Right kidney (tissue), 1 donor: Measurements from ENCODE around the gene ZNF91.
"Not testable (repeated sequence)": the region's sequence is repeated elsewhere in the genome, so short reads cannot be mapped to it uniquely, and the experiment has no call there.

Source experiments
- DNase-seq: peaks from one replicate; pipeline ENCODE4 v3.0.0-alpha.2; 2016

The ZNF91 gene

DNA sequence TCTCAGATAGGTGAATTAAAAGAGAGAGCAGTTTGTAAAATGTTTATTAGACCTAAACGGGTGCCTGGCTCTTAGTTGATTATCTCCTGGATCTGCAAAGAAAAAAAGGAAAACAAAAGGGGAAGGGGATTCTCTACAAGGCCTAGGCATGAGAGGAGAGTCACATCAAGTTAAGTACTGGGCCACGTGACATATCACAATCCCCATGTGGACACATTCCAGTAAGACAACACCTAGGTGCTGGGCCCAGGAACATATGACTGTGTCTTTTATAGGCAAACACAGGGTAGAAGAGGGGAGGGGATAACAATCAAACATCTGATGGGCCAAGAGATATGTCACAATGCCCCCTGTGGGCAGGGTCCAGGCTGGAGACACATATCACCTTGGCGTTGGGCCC is 4.2 kb upstream of the ZNF91 start:
- no peak for DNase-seq

DNA sequence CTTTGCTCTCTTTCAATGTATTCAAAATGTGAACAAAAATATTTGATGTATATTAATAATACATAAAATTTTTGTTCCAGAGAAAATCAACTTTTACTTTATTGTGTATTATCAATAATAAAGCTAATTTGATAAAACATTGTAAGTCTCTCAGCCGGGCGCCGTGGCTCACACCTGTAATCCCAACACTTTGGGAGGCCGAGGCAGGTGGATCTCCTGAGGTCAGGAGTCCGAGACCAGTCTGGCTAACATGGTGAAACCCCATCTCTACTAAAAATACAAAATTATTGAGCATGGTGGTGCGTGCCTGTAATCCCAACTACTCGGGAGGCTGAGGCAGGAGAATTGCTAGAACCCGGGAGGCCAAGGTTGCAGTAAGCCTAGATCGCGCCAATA is 449 bp upstream of the ZNF91 start:
- DNase-seq, result not testable (repeated sequence)

DNA sequence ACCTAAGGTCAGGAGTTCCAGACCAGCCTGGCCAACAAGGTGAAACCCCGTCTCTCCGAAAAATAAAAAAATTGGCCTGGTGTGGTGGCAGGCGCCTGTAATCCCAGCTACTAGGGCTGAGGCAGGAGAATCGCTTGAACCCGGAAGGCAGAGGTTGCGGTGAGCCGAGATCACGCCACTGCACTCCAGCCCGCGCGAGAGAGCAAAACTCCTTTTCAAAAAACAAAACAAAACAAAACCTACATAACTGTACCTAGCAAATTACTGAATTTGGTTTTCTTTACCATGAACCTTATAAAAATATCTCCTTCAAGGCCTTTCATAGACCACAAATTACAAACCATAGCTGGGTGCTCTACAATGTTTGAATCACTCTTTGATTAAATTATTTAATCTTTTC is 760 bp downstream of the ZNF91 start:
- DNase-seq, result no peak

DNA sequence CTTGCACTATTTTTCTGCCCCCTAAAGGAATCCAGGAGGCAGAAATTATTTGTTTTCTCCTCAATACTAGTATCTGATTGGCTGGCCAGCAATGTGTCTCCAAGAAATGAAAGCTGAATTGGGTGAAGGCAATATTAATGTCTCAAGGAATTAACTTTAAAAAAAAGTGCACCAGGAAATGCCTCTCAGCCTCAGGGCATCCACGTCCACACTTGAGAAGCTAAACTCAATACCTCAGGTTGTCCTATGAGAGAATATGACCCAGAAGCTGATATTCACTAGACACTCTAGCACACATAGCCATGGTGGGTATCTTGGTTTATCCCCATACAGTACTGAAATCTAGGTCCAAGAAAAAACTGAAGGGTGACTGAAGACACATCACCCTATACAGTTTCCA is 2.1 kb downstream of the ZNF91 start:
- DNase-seq, result no peak

GRCh38 chr19:23391236-23391635 is 4.0 kb downstream of the ZNF91 start:
- DNase-seq, result no peak

GRCh38 chr19:23385404-23385803 is 9.9 kb downstream of the ZNF91 start:
- DNase-seq, result no peak

GRCh38 chr19:23384858-23385257 is 10.4 kb downstream of the ZNF91 start:
- no peak for DNase-seq

DNA sequence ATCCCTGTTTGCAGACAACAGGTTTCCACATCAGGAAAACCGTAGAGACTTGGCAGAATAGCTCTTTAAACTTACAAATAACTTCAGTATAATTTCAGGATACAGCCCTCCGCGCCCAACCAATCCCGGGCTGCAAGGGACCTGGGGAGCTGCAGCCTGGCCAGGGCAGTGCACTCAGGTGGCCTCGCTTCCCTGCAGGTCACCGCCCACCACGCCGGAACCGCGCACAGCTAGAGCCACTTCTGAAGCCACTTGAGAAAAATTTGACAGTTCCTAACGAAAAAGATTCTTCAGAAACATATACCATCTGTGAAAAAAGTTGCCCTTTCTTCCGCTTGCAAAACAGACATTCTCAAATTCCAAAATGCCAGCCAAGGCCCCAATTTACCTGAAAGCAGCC is 11.1 kb downstream of the ZNF91 start:
- DNase-seq, result no peak

DNA sequence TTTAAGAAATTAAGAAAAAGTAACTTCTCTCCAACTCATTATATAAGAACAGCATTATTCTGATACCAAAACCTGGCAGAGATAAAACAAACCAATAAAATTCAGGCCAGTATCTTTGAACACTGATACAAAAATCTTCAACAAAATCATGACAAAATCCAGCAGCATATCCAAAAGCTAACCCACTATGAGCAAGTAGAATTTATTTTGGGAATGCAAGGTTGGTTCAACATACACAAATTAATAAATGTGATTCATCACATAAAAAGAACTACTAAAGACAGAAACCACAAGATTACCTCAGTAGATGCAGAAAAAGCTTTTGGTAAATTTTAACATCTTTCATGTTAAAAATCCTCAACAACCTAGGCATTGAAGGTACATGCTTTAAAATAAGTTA is 12.3 kb downstream of the ZNF91 start:
- DNase-seq, result no peak

GRCh38 chr19:23381114-23381513 is 14.2 kb downstream of the ZNF91 start:
- no peak for DNase-seq

DNA sequence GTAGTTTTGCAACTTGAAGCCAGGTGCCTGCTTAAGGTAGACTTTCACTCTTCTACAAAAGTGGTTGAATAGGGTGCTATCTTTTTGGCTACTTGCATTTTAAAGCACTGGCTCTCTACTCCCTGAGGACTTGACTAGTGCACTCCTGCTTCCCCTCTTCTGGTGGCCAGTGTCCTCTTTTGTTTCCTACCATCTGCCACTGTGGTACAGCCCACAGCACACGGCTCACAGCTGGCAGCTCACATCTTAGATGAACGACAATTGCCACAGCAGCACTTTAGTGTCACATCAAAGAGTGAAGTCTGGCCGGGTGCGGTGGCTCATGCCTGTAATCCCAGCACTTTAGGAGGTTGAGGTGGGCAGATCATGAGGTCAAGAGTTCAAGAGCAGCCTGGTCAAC is 15.6 kb downstream of the ZNF91 start:
- not testable (repeated sequence) for DNase-seq

DNA sequence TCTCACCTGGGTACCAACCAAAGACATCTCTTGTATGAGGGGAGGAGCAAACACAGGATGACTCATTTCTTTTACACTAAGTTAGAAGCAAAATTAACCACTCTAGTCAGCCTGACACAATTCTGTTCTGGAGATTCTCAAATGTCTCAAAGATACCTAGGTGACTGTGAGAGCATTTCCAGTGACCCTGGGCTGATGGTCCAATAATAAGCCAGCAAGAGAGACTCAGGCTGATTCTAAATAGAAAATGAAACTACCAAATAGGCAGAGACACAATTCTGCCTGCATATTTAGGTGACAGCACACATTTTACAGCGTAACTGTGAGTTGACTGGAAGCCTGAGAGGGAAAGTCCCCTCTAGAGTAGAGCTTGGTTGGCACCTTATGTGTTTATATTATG is 16.3 kb downstream of the ZNF91 start:
- DNase-seq, result no peak

- no peak for DNase-seq
Measured at GRCh38 chr19:23377276-23377675, 18.0 kb downstream of the ZNF91 start.

DNA sequence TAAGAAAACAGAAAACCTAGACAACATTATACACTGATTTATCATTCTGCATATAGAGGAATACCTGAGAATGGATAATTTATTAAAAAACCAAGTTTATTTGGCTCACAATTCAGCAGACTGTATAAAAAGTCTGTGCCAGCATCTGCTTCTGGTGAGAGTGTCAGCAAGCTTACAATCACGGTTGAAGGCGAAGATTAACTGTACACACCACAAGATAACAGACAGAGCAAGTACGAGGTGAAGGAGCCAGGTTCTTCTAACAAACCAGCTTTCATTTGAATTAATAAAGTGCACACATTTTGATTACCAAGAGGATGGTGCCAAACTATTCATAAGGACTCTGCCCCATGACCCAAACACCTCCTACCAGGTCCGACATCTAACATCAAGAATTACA is 28.8 kb downstream of the ZNF91 start:
- no peak for DNase-seq

GRCh38 chr19:23366031-23366430 is 29.2 kb downstream of the ZNF91 start:
- not testable (repeated sequence) for DNase-seq

DNA sequence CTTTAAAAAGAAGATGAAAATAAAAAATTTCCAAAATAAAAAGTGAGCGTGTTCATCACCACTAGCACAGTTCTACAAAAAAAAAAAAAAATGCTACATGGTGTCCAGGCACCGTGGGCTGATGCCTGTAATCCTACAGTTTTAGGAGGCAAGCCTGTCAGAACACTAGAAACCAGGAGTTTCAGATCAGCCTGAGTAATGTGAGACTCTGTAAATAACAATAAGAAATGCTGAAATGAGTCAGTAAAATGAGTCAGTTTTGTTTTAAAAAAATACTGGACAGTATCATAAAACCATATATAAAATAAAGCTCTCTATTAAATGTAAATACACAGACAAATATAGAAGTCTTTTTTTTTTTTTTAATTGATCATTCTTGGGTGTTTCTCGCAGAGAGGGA is 30.0 kb downstream of the ZNF91 start:
- no peak for DNase-seq

DNA sequence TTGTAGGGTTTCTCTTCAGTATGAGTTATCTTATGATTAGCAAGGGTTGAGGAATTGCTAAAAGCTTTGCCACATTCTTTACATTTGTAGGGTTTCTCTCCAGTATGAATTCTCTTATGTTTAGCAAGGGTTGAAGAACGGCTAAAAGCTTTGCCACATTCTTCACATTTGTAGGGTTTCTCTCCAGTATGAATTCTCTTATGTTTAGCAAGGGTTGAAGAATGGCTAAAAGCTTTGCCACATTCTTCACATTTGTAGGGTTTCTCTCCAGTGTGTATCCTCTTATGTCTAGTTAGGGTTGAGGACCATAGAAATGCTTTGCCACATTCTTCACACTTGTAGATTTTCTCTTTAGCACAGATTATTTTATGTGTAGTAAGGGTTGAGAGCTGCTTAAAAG is 33.4 kb downstream of the ZNF91 start:
- not testable (repeated sequence) for DNase-seq

GRCh38 chr19:23351806-23352205 is 43.5 kb downstream of the ZNF91 start:
- DNase-seq, result no peak

GRCh38 chr19:23346696-23347095 is 48.6 kb downstream of the ZNF91 start:
- DNase-seq, result no peak

- DNase-seq, result no peak
Measured at GRCh38 chr19:23345838-23346237, 49.4 kb downstream of the ZNF91 start.

DNA sequence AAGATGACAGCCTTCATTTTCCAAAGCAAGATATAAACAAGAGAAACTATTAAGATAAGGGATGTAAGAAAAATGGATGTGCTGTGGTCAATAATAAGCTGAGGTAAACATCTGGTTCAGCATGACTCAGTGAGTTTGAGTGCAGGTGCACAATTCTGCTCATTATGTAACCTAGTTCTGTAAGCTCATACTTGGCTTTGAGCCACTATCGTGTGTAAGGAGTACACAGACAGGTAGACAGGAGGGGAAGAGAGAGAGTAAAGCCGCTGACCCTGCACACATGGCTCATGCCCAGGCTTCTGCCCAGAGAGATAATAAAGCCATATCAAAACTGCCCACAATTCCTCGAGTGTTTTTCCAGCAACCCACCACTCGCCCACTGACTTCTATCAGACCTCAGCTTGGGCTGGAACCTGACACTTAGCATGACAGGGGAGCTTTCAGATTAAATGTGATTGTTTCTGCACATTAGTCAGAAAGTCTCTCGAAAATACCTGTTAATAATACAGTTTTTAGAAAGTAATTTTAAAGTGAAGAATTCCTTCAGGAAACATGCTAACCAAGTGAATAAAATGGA is 51.7 kb downstream of the ZNF91 start:
- no peak for DNase-seq

- DNase-seq, result no peak
Measured at GRCh38 chr19:23328211-23328610, 67.1 kb downstream of the ZNF91 start.

GRCh38 chr19:23321953-23322549 is 73.2 kb downstream of the ZNF91 start:
- DNase-seq, result no peak

GRCh38 chr19:23321403-23321802 is 73.9 kb downstream of the ZNF91 start:
- not testable (repeated sequence) for DNase-seq

DNA sequence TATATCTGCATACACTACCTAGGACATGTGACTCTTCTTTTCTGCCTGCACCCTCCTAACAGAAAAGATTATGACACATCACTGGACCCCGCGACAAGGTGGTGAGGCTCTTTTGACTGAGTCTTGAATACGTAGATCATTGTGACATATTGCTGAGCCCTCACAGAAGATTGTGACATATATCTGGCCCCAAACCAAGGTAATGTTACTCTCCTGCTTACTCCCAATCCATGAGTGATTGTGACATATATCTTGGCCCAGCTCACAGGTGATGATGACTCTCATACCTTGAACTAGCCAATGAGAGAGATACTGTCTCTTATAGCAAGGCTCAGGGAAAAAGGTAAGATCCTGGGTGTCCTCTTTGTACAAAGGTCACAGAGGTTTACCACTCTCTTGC is 75.7 kb downstream of the ZNF91 start:
- DNase-seq, result not testable (repeated sequence)
